Measurements from ENCODE around the gene BANF2. TPM values are rescaled to one million over a fixed set of nuclear protein-coding genes. Genes with fewer than 3 reads are reported as not detected.
"Not testable (repeated sequence)": the region's sequence is repeated elsewhere in the genome, so short reads cannot be mapped to it uniquely, and the experiment has no call there.

Gene BANF2
- total RNA-seq, 2 experiments from 2014 or later, result not detected

DNA sequence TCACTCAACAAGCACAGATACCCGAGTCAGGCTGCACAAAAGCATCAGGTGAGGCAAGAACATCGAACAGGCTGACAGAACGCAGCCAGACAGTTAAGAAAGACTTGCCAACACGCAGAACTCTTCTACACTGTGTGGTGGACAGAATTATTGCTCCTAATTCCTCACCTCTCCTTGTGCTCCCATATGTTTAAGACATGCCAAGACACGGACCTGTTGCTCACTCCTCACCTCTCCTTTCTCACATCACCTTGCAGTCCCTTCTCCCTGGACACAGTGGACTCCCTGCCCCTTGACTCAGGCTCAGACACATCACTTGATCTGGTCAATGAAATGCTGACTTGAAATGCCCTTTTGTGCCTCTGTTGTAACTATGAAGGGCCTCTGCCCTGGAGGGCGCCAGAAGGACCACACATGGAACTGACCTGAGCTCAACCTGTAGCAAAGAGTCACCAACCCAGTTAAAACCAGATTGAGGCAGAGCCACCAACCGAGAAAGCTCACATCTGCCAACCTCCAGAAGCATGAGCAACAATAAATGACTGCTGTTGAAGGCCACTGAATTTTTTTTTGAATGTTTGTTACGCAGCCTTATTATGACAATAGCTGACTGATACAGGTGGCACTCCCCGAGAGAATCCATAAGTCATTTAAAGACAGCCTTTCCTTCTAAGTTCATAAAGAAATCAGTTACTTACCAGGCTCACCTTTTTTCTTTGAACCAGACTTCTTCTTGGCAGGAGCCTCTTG, 41.7 kb upstream of the BANF2 start:
- ChIA-PET CTCF (interaction anchor here (1.3 kb wide), 1 partner anchor 24 kb away, joined by 3 read pairs; no protein-coding TSS in a partner anchor), POLR2A (no interaction called here)
- ATAC-seq (no peak), DNase-seq (no peak)
- Mint-ChIP-seq H3K9me3 (ENCODE audit: insufficient read depth) (peaks cover 7% of the 10 kb centered on the region), H3K36me3 (ENCODE audit: low read depth) (peaks cover 52% of the 10 kb centered on the region), H3K27ac (no peak overlapping the region), H3K4me1 (ENCODE audit: low read depth) (peaks cover 27% of the 10 kb centered on the region), H3K27me3 (ENCODE audit: low read depth) (no peaks in the 10 kb centered on the region), H3K4me3 (no peak overlapping the region)

DNA sequence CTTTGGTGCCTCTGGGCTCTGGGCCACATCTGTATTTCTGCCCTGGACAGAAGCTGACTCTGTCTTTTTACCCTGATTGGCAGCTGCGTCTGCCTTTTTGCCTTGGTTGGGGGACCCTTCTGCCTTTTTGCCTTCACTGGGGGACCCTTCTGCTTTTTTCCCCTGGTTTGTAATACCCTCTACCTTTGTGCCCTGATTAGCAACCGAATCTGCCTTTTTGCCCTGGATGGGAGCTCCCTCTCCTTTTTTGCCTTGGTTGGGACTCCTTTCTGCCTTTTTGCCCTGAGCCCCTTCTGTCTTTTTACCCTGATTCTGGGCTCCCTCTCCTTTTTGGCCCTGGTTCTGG, 41.1 kb upstream of the BANF2 start:
- no peak overlapping the region for H3K27ac Mint-ChIP-seq

DNA sequence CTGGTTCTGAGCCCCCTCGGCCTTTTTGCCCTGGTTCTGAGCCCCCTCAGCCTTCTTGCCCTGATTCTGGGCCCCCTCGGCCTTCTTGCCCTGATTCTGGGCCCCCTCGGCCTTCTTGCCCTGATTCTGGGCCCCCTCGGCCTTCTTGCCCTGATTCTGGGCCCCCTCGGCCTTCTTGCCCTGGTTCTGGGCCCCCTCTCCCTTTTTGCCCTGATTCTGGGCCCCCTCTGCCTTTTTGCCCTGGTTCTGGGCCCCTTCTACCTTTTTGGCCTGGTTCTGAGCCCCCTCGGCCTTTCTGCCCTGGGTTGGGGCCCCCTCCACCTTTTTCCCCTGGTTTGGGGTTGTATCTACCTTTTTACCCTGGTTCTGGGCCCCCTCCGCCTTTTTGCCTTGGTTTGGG, 40.4 kb upstream of the BANF2 start:
- H3K4me3 Mint-ChIP-seq; H3K9me3 Mint-ChIP-seq (ENCODE audit: insufficient read depth); POLR2A ChIA-PET; DNase-seq; CTCF ChIA-PET; H3K27ac Mint-ChIP-seq; H3K27me3 Mint-ChIP-seq (ENCODE audit: low read depth); ATAC-seq: not testable (repeated sequence)
- Mint-ChIP-seq H3K4me1 (ENCODE audit: low read depth) (peaks cover 39% of the 10 kb centered on the region), H3K36me3 (ENCODE audit: low read depth) (peaks cover 50% of the 10 kb centered on the region)

More for the DNA sequence above, 41.1 kb upstream of the BANF2 start:
- Mint-ChIP-seq H3K9me3 (ENCODE audit: insufficient read depth) (peaks cover 7% of the 10 kb centered on the region), H3K4me1 (ENCODE audit: low read depth) (peaks cover 32% of the 10 kb centered on the region), H3K36me3 (ENCODE audit: low read depth) (peaks cover 52% of the 10 kb centered on the region), H3K27me3 (ENCODE audit: low read depth) (no peaks in the 10 kb centered on the region), H3K4me3 (no peak overlapping the region)
- ChIA-PET CTCF (interaction anchor here (1.3 kb wide), 1 partner anchor 24 kb away, joined by 3 read pairs; no protein-coding TSS in a partner anchor), POLR2A (no interaction called here)
- ATAC-seq, result no peak
- no peak for DNase-seq

DNA sequence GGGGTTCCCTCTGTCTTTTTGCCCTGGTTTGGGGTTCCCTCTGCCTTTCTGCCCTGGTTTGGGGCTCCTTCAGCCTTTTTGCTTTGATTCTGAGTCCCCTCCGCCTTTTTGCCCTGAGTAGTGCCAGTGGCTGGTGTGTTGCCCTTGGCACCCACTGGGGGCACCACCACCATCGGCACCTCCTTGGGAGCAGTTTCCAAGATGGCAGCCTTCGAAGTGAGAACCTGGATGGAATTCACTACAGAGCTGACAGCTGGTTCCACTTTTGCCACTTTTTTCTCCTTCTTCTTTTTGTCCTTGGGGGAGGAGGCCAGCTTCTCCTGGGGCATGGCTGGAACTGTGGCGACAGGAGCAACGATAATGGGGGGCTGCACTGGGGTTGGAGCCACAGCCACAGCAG, 40.0 kb upstream of the BANF2 start:
- H3K27ac Mint-ChIP-seq, result no peak overlapping the region
- peaks cover 47% of the 10 kb centered on the region for H3K36me3 Mint-ChIP-seq (ENCODE audit: low read depth)
- peaks cover 44% of the 10 kb centered on the region for H3K4me1 Mint-ChIP-seq (ENCODE audit: low read depth)
- no peak for ATAC-seq
- no peak for DNase-seq
- H3K9me3 Mint-ChIP-seq (ENCODE audit: insufficient read depth), result peaks cover 7% of the 10 kb centered on the region
- no peaks in the 10 kb centered on the region for H3K27me3 Mint-ChIP-seq (ENCODE audit: low read depth)
- no peak overlapping the region for H3K4me3 Mint-ChIP-seq
- ChIA-PET CTCF (no interaction called here), POLR2A (no interaction called here)

DNA sequence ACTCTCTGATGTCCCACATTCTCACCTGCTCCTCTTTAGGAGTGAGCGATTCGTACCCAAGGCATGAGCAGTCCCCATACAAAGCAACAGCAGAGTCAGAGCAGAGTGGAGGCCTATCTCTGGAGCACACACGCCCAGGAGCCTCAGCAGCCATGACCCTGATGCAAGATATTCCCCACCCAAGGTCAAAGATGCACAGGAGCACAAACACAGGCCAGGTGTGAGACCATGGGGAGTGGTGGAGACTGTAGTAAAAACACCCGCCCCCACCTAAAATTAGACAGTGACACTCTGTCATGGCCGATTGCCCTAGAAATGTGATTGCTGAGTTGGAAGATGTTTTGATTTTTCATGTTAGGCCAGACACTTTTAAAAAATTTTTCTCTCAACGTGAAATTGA, 39.1 kb upstream of the BANF2 start:
- H3K4me1 Mint-ChIP-seq (ENCODE audit: low read depth), result peaks cover 51% of the 10 kb centered on the region
- no peak overlapping the region for H3K27ac Mint-ChIP-seq
- POLR2A ChIA-PET, result interaction anchor here (0.6 kb wide), 1 partner anchor 30 kb away, joined by 3 read pairs; no protein-coding TSS in a partner anchor
- H3K36me3 Mint-ChIP-seq (ENCODE audit: low read depth), result peaks cover 45% of the 10 kb centered on the region
- CTCF ChIA-PET, result no interaction called here
- DNase-seq (no peak), ATAC-seq (no peak)
- no peaks in the 10 kb centered on the region for H3K27me3 Mint-ChIP-seq (ENCODE audit: low read depth)
- H3K9me3 Mint-ChIP-seq (ENCODE audit: insufficient read depth), result peaks cover 7% of the 10 kb centered on the region
- no peak overlapping the region for H3K4me3 Mint-ChIP-seq

DNA sequence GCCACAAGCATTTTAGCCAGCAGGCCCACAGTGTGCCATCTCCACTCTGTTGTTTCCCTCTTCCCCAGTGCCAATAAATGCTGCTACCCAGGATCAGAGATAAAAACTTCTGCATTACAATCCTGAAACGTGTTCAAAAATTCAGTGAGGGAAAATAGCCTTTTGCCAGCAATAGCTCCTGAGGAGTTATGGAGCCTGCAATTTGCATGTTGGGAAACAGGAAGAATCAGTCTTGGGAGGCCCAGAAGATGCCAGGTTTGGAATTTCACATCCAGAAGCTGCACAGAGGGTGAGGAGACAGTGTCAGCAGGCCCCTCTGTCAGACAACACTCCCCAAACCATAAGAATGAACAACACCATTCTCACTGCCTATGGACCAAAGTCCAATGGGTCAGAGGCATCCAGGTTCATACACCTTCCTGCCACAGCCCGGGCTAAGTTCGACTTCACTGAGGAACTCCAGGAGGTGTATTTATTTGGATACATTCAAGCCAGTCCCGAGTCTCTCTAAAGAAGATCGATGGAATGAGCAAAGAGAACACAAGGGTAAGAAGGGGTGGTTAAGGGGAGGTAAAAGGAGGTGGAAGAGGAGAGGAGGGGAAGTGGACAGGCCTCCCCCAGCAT, 38.5 kb upstream of the BANF2 start:
- Mint-ChIP-seq H3K4me1 (ENCODE audit: low read depth) (peaks cover 53% of the 10 kb centered on the region), H3K36me3 (ENCODE audit: low read depth) (peaks cover 44% of the 10 kb centered on the region), H3K9me3 (ENCODE audit: insufficient read depth) (peaks cover 7% of the 10 kb centered on the region), H3K27ac (no peak overlapping the region), H3K27me3 (ENCODE audit: low read depth) (no peaks in the 10 kb centered on the region), H3K4me3 (no peak overlapping the region)
- DNase-seq, result no peak
- ChIA-PET POLR2A (interaction anchor here (0.6 kb wide), 1 partner anchor 29 kb away, joined by 3 read pairs; no protein-coding TSS in a partner anchor), CTCF (no interaction called here)
- ATAC-seq, result no peak

DNA sequence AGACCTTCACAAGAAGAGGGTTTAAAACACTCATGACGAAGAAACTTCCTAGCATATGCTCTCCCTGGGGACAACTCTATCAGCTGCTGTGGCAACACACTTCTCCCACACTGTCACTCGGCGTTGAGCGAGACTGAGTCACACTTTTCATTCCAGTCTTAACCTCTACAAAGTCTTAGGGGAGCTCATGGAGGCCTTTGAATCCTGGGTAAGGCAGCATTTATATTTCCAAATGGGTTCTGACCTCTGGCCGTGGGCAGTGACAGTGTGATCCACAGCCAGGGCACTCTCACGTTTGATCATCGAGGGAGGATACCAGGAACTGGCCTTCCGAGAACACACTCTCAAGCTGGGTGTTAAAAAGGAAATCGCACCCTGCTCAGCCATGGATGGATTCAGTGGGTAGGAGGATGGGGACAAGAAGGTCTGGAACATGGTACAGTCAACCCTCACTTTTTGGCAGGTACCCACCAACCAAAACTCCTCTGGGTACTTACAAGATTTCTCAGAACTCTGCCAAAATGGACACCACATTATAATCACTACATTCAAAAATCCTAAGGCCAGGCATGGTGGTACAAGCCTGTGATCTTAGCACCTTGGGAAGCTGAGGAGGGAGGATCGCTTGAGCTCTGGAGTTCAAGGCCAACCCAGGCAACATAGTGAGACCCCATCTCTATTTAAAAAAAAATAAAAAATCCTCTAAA, 37.3 kb upstream of the BANF2 start:
- peaks cover 54% of the 10 kb centered on the region for H3K4me1 Mint-ChIP-seq (ENCODE audit: low read depth)
- H3K27me3 Mint-ChIP-seq (ENCODE audit: low read depth), result no peaks in the 10 kb centered on the region
- DNase-seq (no peak), ATAC-seq (no peak)
- CTCF ChIA-PET, result no interaction called here
- peaks cover 7% of the 10 kb centered on the region for H3K9me3 Mint-ChIP-seq (ENCODE audit: insufficient read depth)
- peak overlapping the region; percentile 6 for H3K4me3 Mint-ChIP-seq
- H3K36me3 Mint-ChIP-seq (ENCODE audit: low read depth), result peaks cover 40% of the 10 kb centered on the region
- POLR2A ChIA-PET, result no interaction called here
- peak overlapping the region; percentile 72 for H3K27ac Mint-ChIP-seq

DNA sequence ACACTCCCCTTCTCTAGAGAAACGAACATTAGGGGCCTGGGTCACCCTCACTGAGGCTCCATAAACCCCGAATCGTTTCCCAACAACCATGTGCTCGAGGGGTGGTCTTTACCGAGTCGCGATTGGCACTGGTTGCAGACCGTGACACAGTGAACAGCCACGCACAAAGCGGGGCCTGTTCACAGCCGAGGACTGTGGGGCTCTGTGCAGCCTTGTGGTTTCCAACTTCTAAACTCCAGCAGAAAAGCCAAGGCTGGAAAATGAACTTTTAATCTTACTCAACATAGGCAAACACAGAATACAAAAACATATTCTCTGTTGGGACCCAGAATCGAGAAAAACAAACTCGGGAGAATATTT, 36.7 kb upstream of the BANF2 start:
- peaks cover 52% of the 10 kb centered on the region for H3K4me1 Mint-ChIP-seq (ENCODE audit: low read depth)
- ChIA-PET CTCF (no interaction called here), POLR2A (no interaction called here)
- peaks cover 7% of the 10 kb centered on the region for H3K9me3 Mint-ChIP-seq (ENCODE audit: insufficient read depth)
- ATAC-seq, result no peak
- no peaks in the 10 kb centered on the region for H3K27me3 Mint-ChIP-seq (ENCODE audit: low read depth)
- DNase-seq, result no peak
- peaks cover 37% of the 10 kb centered on the region for H3K36me3 Mint-ChIP-seq (ENCODE audit: low read depth)
- H3K4me3 Mint-ChIP-seq, result no peak overlapping the region
- H3K27ac Mint-ChIP-seq, result no peak overlapping the region

DNA sequence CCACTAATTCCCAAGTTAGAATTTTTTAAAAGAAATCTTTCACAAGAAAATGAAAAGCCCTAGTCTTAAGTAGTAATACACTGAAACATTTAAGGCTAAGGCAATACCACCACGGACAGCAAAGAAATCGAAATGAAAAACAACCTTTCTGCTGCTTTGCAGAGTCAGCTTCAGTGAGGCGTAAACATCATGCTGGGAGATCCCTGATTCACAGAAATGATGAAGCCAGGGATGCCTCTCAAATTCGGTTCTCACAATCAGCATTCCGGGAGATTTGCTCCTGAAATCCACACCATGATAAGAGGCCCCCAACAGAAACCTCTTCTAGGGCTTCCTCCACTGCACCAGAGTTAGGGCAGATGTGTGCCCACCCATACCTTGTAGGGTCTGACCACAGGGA, 36.3 kb upstream of the BANF2 start:
- Mint-ChIP-seq H3K36me3 (ENCODE audit: low read depth) (peaks cover 33% of the 10 kb centered on the region), H3K27ac (no peak overlapping the region), H3K27me3 (ENCODE audit: low read depth) (no peaks in the 10 kb centered on the region), H3K4me1 (ENCODE audit: low read depth) (peaks cover 51% of the 10 kb centered on the region), H3K4me3 (no peak overlapping the region), H3K9me3 (ENCODE audit: insufficient read depth) (peaks cover 7% of the 10 kb centered on the region)
- ChIA-PET POLR2A (no interaction called here), CTCF (no interaction called here)
- DNase-seq (no peak), ATAC-seq (no peak)

DNA sequence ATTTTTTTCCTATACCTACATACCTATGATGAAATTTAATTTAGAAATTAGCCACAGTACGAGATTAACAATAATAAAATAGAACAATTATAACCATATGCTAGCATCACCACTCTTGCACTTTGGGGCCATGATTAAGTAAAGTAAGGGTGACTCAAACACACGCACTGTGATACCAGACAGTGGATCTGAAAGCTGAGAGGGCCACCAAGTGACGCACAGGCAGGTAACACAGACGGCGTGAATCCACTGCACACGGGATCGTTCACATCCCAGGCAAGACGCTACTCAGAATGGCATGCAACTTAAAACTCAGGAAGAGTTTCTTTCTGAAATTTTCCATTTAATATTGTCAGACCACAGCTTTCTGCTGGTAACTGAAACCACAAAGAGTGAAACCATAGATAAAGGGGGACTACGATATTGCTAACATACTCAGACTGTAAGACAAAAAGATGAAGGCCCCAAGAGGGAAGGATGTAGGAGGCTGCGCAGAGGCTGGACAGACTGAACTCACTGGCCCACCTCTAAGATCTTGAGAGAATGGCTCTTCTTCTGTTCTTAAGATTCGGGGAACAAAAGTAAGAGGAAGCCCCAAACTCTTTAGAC, 35.6 kb upstream of the BANF2 start:
- peak overlapping the region; percentile 20 for H3K4me3 Mint-ChIP-seq
- ATAC-seq (peak; percentile 69), DNase-seq (no peak)
- peaks cover 7% of the 10 kb centered on the region for H3K9me3 Mint-ChIP-seq (ENCODE audit: insufficient read depth)
- ChIA-PET POLR2A (interaction anchor here (1.2 kb wide), 1 partner anchor 93 kb away, joined by 3 read pairs; no protein-coding TSS in a partner anchor), CTCF (interaction anchor here (0.6 to 6.1 kb wide), 6 partner anchors 13 to 633 kb away, joined by 3 to 39 read pairs (median 4); partner anchors contain the start of gene RRBP1)
- peaks cover 51% of the 10 kb centered on the region for H3K4me1 Mint-ChIP-seq (ENCODE audit: low read depth)
- H3K27ac Mint-ChIP-seq, result peak overlapping the region; percentile 76
- H3K27me3 Mint-ChIP-seq (ENCODE audit: low read depth), result no peaks in the 10 kb centered on the region
- H3K36me3 Mint-ChIP-seq (ENCODE audit: low read depth), result peaks cover 30% of the 10 kb centered on the region

DNA sequence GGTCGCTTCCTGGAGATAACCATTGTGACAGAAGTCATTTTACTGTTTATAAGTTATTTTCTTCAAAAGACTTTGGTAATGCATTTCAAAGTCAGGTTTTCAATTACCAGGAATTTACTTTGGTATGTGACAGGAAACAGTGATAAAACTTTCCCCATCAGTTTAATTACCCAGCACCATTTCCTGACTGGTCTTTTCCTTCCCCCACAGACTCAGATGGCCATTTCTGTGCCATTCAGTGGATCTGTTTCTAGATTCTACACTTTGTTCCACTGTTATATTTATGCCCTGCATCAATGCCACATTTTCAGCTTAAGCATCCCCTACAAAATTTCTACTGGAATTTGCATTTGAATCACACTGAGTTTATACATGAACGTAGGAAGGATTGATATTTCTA, 34.0 kb upstream of the BANF2 start:
- POLR2A ChIA-PET, result interaction anchor here (1.1 to 1.4 kb wide), 2 partner anchors 11 to 17 kb away, joined by 3 to 4 read pairs; partner anchors contain the start of gene RRBP1
- ATAC-seq (no peak), DNase-seq (no peak)
- Mint-ChIP-seq H3K9me3 (ENCODE audit: insufficient read depth) (no peaks in the 10 kb centered on the region), H3K27me3 (ENCODE audit: low read depth) (no peaks in the 10 kb centered on the region), H3K4me3 (no peak overlapping the region), H3K27ac (peak overlapping the region; percentile 73), H3K4me1 (ENCODE audit: low read depth) (peaks cover 51% of the 10 kb centered on the region), H3K36me3 (ENCODE audit: low read depth) (peaks cover 26% of the 10 kb centered on the region)
- CTCF ChIA-PET, result interaction anchor here (1.3 to 6.1 kb wide), 7 partner anchors 11 to 161 kb away, joined by 3 to 39 read pairs (median 8); partner anchors contain the start of gene RRBP1
